HEK293T (cell line): ENCODE results near the gene DNAI2.

Experiments
- ARNT ChIP-seq: fragments of 450-650 bp; IDR thresholded peaks from 2 replicates; pipeline ENCODE4 v1.6.1; 2017; ENCODE audit warnings: mild to moderate bottlenecking
- BHLHE40 ChIP-seq: fragments of 450-650 bp; IDR thresholded peaks from 2 replicates; pipeline ENCODE4 v1.6.1; 2016; ENCODE audit warnings: mild to moderate bottlenecking, moderate library complexity, borderline replicate concordance
- CTBP1 ChIP-seq: fragments of 450-650 bp; IDR thresholded peaks from 2 replicates; pipeline ENCODE4 v1.6.1; 2016; ENCODE audit warnings: borderline replicate concordance
- FOXK2 ChIP-seq: fragments of 450-650 bp; IDR thresholded peaks from 2 replicates; pipeline ENCODE4 v1.6.1; 2016; ENCODE audit warnings: mild to moderate bottlenecking
- FOXM1 ChIP-seq: fragments of 450-650 bp; IDR thresholded peaks from 2 replicates; pipeline ENCODE4 v1.6.1; 2017; ENCODE audit warnings: mild to moderate bottlenecking, borderline replicate concordance
- HDGF ChIP-seq: fragments of 450-650 bp; IDR thresholded peaks from 2 replicates; pipeline ENCODE4 v1.6.1; 2017; ENCODE audit warnings: antibody characterized with exemption, borderline replicate concordance
- L3MBTL2 ChIP-seq: fragments of 450-650 bp; conservative IDR thresholded peaks from 2 replicates; pipeline ENCODE4 v1.6.1; 2016; ENCODE audit warnings: mild to moderate bottlenecking
- LEF1 ChIP-seq: fragments of 450-650 bp; IDR thresholded peaks from 2 replicates; pipeline ENCODE4 v1.6.1; 2017; ENCODE audit warnings: mild to moderate bottlenecking, borderline replicate concordance
- SP1 ChIP-seq: fragments of 450-650 bp; IDR thresholded peaks from 2 replicates; pipeline ENCODE4 v1.6.1; 2017
- SUZ12 ChIP-seq: fragments of 450-650 bp; IDR thresholded peaks from 2 replicates; pipeline ENCODE4 v1.6.1; 2016; ENCODE audit warnings: mild to moderate bottlenecking
- TARDBP ChIP-seq: fragments of 450-650 bp; IDR thresholded peaks from 2 replicates; pipeline ENCODE4 v1.6.1; 2016
- TF ChIP-seq, protein P1 (sequence below): fragments of 450-650 bp; IDR thresholded peaks from 2 replicates; pipeline ENCODE4 v1.6.1; 2016

- TF ChIP-seq BHLHE40: no peak
- TF ChIP-seq FOXM1: no peak
- TF ChIP-seq FOXK2: no peak
- TF ChIP-seq SP1: no peak
- TF ChIP-seq, protein P1, sequence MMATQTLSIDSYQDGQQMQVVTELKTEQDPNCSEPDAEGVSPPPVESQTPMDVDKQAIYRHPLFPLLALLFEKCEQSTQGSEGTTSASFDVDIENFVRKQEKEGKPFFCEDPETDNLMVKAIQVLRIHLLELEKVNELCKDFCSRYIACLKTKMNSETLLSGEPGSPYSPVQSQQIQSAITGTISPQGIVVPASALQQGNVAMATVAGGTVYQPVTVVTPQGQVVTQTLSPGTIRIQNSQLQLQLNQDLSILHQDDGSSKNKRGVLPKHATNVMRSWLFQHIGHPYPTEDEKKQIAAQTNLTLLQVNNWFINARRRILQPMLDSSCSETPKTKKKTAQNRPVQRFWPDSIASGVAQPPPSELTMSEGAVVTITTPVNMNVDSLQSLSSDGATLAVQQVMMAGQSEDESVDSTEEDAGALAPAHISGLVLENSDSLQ: no peak
- no peak for TF ChIP-seq CTBP1
- no peak for TF ChIP-seq ARNT
- no peak for TF ChIP-seq HDGF
- TF ChIP-seq LEF1: no peak
- no peak for TF ChIP-seq SUZ12
- TF ChIP-seq TARDBP: no peak
- TF ChIP-seq L3MBTL2: no peak
These were observed 76.5 kb downstream of the DNAI2 start for GRCh38 chr17:74350486-74350885.
